GM19099 (cell line): Measurements from ENCODE around the gene FAM200B.

ENCODE experiments used
- POLR2A ChIP-seq: IDR thresholded peaks from 3 replicates; pipeline ENCODE4 v1.6.1; 2011; ENCODE audit warnings: low read depth; ENCODE audit not compliant: insufficient read length; ENCODE audit errors: extremely low read depth

FAM200B gene

DNA sequence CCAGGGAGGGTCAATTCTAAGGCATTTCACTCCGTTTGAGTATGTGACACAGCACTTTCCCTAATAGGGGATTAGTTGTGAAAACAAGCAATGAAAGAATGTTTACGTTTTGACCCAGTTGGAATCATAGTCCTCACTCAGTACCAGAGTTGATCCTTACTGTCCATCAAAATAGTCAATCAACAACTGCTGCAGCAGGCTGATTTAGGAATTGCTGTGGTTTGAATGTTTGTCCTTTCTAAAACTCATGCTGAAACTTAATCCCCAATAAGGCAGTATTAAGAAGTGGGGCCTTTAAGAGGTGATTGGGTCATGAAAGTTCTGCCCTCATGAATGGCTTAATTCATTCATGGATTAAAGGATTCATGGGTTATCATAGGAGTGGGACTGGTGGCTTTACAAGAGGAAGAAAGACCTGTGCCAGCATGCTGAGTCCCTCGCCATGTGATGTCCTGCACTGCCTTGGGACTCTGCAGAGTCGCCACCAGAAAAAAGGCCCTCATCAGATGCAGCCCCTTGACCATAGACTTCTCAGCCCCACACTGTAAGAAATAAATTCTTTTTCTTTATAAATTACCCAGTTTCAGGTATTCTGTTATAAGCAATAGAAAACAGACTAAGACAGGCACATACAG is 23.4 kb upstream of the FAM200B start:
- no peak for TF ChIP-seq POLR2A

DNA sequence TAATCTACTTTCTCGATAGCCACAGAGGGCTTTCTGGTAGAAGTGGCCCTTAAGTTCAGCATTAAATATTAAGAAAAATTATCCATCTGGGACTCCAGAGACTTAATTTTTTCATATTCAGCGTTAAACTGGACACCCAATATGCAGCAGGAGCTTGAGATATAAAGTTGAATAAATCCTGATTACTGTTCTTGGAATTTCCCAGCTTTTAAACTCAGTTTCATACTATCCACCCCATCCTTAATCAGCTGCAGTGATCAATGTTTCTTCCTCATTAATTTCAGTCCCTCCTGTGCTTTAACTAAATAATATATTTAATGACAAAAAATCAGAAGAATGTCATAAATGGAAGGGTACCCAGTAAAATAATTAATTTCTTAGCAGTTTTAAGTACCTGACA is 22.8 kb upstream of the FAM200B start:
- TF ChIP-seq POLR2A, result no peak

DNA sequence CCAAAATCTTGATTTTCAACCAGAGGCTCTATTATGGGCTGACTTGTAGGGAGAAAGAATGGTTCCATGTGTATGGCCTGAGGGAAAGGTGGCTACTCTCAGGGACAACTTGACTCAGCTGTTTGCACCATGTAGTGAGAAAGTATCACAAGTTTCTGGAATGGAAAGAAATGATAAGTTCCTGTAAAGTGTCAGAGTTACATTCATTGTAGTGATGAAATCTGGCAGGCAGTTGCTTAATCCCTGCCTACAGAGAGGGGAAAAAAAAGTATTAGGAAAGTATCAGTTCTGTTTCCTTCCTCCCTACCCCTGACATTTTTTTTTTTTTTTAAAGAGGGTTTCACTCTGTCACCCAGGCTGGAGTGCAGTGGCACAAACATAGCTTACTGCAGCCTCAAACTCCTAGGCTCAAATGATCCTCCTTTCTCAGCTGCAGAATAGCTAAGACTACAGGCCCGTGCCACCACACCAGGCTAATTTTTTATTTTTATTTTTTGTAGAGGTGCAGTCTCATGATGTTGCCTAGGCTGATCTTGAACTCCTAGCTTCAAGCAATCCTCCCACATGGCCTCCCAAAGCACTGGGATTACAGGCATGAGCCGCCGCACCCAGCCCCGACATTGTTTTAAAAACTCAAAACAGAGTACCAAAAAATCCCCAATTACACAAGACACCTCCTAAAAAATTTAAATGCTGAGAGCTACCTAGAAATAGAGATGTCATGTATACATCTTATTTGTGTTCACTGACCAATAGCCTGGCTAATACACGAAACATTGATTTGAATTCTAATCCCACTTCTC is 21.7 kb upstream of the FAM200B start:
- TF ChIP-seq POLR2A, result no peak

DNA sequence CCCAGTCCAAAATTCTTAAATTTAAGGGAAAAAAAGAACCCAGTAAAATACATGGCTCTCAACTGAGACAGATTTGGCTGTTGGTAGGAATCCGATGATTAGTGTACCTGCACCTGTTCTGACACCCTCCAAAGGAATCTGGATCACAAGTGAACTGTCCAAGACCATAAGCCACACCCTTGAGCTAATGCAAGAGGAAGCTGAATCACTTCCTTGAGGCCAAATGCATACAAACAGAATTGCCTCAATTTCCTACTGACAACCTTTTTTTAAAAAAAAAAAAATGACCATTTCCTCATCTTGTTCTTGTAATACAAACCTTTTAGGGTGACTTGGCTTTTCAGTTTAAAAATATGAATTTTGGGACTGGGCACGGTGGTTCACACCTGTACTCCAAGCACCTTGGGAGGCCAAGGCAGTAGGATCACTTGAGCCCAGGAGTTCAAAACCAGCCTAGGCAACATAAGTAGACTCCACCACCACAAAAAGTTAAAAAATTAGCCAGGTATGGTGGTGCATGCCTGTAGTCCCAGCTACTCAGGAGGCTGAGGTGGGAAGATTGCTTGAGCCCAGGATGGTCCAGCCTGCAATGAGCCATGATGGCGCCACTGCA is 15.8 kb upstream of the FAM200B start:
- TF ChIP-seq POLR2A, result no peak

DNA sequence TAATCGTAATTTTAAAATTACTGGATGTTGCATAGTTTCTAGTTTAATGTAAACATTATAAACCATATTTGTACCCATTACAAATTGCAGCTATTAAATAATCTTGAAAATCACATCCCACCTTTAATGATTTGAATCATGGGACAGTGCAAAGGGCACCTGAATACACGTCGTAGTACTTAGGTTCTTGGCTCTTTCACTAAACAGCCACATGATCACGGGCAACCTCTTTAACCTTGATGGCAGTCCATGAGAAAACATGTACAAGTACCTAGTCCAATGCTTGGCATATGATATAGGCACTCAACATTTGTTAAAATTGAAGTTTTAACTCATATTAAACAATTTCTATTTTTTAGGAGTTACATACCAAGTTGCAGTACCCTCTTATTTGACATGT is 14.6 kb upstream of the FAM200B start:
- TF ChIP-seq POLR2A, result no peak

DNA sequence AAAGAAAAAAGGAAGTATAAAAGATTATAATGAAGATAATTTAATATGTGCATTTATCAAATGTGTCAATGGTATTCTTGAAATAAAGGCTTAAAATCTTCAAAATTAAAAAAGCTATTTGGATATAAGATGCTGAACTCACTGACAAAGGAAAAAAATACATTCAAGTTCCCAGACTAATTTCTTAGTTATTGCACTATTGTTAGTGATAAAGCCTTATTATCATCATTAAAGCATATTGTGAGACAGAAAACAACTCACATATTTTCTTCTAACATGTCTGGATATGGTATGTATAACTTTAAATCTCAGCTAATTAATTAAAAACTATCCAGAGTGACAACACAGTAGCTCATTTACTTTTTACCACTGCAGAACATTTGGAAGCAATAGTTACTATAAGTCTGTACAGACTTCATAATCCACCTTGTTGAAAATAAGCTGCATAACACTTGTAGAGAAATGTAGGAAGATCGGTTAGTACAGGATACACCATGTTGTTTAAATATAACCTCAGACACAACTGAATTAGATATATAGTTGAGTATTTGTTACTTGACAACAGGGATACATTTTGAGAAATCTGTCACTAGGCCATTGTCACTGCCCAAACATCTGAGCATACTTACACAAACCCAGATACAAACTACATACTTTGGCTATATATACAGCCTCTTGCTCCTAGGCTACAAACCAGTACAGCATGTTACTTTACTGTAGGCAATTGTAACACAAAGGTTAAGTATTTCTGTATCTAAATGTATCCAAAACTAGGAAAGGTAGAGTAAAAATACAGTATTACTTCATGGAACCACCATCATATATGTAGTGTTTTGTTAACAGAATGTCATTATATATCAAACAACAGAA is 12.8 kb upstream of the FAM200B start:
- no peak for TF ChIP-seq POLR2A

DNA sequence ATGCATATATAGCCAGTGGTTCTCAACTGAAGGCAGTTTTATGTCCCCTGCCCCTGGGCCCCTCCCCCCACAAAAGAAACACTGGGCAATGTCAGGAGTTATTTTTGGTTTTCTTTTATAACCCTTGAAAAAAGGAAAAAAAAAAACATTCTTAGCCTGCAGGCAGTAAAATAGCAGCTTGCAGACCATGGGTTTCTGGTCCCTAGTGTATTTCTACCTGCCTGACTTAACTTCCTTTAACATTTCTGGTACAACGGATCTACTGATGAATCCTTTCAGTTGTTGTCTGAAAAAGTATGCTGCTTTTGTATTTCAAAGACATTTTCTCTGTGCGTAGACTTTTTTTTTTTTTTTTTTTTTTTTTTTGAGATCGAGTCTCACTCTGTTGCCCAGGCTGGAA is 11.1 kb upstream of the FAM200B start:
- TF ChIP-seq POLR2A, result no peak

DNA sequence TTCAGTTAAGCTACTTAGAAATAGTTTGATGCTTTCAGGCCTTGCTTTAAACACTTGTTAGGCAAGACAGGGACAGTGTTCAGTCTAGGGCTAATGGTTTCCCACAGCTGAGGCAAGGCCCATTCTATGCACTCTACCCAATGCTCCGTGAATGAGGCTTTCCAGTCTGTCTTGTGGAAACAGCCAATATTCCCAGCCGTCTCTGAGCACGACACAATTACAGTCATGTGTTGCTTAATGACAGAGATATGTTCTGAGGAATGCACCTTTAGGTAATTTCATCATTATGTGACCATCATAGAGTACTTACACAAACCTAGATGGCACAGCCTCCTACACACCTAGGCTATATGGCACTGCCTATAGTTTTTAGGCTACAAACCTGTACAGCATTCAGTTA is 9.5 kb upstream of the FAM200B start:
- TF ChIP-seq POLR2A, result no peak

DNA sequence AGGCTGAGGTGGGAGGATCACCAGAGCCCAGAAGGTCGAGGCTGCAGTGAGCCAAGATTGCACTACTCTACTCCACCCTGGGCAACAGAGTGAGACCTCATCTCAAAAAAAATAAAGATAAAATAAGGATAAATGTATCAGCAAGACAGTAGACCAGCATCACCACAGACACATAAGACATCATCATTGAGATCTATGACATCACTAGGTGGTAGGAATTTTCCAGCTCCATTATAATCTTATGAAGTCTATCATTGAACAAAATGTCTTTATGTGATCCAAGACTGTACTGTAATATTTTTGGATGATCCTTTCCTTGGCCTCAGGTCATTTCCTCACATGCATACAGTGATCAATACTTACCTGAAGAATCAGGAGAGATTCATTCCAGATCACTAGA is 8.3 kb upstream of the FAM200B start:
- TF ChIP-seq POLR2A, result no peak

DNA sequence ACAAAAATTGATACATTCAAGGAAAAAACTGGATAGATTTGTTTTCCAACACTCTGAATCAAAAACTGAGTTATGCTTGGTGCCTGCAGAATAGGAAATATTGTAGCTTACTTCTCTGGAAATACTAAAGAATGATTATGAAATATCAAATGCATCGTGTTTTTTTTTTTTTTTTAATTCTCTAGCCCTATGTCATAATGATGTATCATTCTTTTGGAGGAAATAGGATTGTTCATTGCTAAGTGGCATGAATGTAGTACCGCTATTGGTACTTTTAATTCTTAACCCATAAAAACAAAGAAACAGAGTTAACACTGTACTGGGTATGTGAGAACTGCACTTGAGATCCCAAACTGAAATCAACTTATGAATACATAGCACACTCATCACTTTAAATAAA is 7.6 kb upstream of the FAM200B start:
- TF ChIP-seq POLR2A, result no peak

DNA sequence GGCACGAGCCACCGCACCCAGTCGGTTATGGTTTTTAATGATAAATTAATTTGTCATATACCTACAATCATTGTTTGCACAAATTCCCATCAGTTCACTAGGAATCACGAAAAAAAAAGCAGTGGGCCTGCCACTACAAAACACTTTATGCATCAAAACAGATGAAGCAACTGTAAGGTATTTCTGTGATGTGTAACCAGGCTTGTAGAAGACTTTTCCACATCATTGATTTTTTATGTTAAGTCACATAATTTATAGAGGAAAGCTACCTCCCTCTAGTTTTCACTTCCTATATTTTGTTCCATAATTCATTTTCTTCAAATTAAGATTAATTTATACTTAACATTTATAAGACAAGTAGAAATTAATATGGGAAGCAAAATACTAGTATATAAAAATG is 6.7 kb upstream of the FAM200B start:
- TF ChIP-seq POLR2A, result no peak

DNA sequence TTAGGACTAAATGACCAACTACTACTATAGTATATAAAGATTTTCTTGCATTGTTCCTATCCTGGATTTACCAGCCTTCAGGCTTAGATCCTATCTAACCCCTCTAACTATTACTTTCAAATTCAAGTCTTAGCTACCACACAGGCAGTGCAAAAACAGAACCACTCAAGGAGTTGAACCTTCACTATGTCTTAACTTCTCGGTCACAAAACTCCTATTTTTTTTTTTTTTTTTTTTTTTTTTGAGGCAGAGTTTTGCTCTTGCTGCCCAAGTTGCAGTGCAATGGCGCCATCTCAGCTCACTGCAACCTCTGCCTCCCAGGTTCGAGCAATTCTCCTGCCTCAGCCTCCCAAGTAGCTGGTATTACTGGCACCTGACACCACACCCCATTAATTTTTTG is 6.3 kb upstream of the FAM200B start:
- no peak for TF ChIP-seq POLR2A

DNA sequence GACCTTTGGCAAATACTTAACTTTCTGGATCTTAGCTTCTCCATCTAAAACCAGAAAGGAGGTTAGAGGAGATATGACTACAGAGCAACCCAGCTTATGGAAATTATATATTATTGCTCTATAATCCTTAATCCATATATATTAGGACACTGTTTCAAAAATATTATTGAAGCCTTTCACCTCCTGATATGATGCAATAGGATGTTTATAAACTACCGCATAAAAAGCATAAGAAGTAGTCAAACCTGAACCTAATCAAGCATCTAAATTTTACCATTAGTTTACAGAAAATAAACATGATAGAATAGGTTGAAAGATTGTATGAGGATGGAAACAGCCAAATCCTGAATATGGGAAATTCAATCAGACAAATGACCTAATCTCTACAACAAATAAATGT is 5.6 kb upstream of the FAM200B start:
- no peak for TF ChIP-seq POLR2A

DNA sequence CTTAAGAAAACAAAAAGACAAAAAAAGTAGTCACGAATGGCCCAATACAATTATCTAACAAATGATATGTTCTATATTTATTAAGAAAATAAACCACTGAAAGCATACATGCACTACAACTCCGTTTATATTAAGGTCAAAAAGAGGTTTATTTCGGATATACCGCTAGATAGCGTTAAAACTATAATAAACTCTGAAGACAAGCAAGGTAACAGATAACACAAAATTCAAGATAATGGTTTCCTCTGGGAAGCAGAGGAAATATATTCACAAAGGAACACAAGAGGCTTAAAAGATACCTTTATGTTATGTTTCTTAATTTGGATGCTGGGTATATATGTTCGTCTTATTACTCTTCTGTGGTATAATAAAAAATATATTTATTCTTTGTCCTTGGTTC is 4.7 kb upstream of the FAM200B start:
- TF ChIP-seq POLR2A, result no peak

DNA sequence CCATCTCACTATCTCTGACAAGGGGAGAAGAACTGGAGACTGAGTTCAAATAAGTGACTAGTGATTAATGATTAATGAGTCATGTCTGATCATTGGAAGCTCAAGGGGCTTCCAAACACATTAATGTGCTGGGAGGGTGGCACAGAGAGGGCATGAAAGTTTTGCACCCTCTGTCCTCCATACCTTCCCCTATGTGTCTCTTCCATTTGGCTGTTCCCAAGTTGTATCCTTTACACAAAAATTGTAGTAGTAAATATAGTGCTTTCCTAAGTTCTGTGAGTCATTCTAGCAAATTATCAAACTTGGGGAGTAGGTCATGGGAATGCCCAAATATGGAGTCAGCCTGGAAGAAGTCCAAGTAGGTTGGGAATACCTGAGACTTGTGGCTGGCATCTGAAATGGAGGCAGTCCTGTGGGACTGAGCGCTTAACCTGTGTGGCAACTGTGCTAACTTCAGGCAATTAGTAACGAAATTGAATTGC is 4.1 kb upstream of the FAM200B start:
- TF ChIP-seq POLR2A, result no peak
